HCT116 (cell line): Measurements from ENCODE around the gene ENPP5.

ENCODE experiments used
- CTCF ChIP-seq, 3 experiments: fragments of 200-600 bp in 1 of 3; sonication (generic) in 1 of 3; IDR thresholded peaks in 2 of 3; conservative IDR thresholded peaks in 1 of 3; 2 replicates each; pipeline ENCODE4 v1.5.1; 2012 to 2017; ENCODE audit warnings: low read depth in 2 of 3, low read length in 2 of 3, antibody characterized with exemption in 1 of 3, borderline replicate concordance in 1 of 3, control low read depth in 1 of 3, mild to moderate bottlenecking in 1 of 3, mixed read lengths in 1 of 3, mixed run types in 1 of 3, moderate library complexity in 1 of 3; ENCODE audit not compliant: insufficient read depth in 1 of 3
- EZH2 ChIP-seq: fragments of 200-600 bp; sonication (generic); IDR thresholded peaks from 2 replicates; pipeline ENCODE4 v1.6.1; 2017; ENCODE audit warnings: antibody characterized with exemption, mixed run types
- ZFX ChIP-seq: fragments of 450-650 bp; IDR thresholded peaks from 2 replicates; pipeline ENCODE4 v1.6.1; 2017

- TF ChIP-seq CTCF (IDR thresholded peaks at IDR 0.05 in 2 of 3, conservative IDR thresholded peaks at IDR 0.05 in 1 of 3; ENCODE audit: borderline replicate concordance in 1 of 3, insufficient read depth in 1 of 3, low read depth in 2 of 3, low read length in 2 of 3) (no peak), ZFX (no peak), EZH2 (no peak)
Measured at GRCh38 chr6:46210294-46210693, 39.5 kb upstream of the ENPP5 start.
